ENCODE data around the gene ZNF674.

The ZNF674 gene

GRCh38 chrX:46545111-46546005 is at the start of gene ZNF674:
Gene ZNF674 (minus strand): TSS chrX:46545421. CDS start chrX:46542087, 3,334 bp downstream.
- TF ChIP-seq, protein P1, sequence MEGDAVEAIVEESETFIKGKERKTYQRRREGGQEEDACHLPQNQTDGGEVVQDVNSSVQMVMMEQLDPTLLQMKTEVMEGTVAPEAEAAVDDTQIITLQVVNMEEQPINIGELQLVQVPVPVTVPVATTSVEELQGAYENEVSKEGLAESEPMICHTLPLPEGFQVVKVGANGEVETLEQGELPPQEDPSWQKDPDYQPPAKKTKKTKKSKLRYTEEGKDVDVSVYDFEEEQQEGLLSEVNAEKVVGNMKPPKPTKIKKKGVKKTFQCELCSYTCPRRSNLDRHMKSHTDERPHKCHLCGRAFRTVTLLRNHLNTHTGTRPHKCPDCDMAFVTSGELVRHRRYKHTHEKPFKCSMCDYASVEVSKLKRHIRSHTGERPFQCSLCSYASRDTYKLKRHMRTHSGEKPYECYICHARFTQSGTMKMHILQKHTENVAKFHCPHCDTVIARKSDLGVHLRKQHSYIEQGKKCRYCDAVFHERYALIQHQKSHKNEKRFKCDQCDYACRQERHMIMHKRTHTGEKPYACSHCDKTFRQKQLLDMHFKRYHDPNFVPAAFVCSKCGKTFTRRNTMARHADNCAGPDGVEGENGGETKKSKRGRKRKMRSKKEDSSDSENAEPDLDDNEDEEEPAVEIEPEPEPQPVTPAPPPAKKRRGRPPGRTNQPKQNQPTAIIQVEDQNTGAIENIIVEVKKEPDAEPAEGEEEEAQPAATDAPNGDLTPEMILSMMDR (conservative IDR thresholded peaks at IDR 0.05; ENCODE audit: control insufficient read depth, insufficient read depth, low read depth, low read length), result no peak
- H3K4me3 ChIP-seq (ENCODE audit: control insufficient read depth, low read depth, low read length), result peak within 1 kb of the TSS; percentile 73
- DNase-seq (ENCODE audit: low read depth), result peak; percentile 91

- no peak overlapping the region for H3K4me3 ChIP-seq (ENCODE audit: control insufficient read depth, low read depth, low read length)
- TF ChIP-seq, protein P1 (conservative IDR thresholded peaks at IDR 0.05; ENCODE audit: control insufficient read depth, insufficient read depth, low read depth, low read length), result no peak
- peak; percentile 77 for DNase-seq (ENCODE audit: low read depth)
Observed at GRCh38 chrX:46589977-46590723, 44.9 kb upstream of the ZNF674 start.

- TF ChIP-seq, protein P1 (conservative IDR thresholded peaks at IDR 0.05; ENCODE audit: control insufficient read depth, insufficient read depth, low read depth, low read length), result no peak
- no peak overlapping the region for H3K4me3 ChIP-seq (ENCODE audit: control insufficient read depth, low read depth, low read length)
- DNase-seq (ENCODE audit: low read depth), result peak; percentile 67
Observed at GRCh38 chrX:46588263-46588662, 43.0 kb upstream of the ZNF674 start.

DNA sequence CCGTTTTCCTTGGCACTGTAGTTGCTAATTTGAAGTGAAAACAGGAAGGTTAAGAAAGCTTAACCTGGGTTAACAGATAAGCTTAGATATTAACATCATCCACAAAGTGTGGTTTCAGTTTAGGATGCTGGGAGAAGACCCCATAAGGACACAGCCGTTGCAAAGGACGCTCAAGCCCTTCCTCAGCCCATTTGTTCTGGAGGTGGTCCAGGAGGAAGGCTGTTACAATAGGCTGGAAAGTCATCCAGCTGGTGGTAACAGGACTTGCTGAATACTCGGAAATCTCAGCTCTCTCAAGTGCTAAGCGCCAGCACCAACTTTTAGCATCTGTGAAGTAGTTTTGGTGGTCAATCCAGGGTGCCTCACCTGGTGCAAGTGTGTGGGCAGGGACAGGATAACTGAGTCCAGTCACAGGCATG is 42.5 kb upstream of the ZNF674 start:
- H3K4me3 ChIP-seq (ENCODE audit: control insufficient read depth, low read depth, low read length), result no peak overlapping the region
- TF ChIP-seq, protein P1 (conservative IDR thresholded peaks at IDR 0.05; ENCODE audit: control insufficient read depth, insufficient read depth, low read depth, low read length), result no peak
- no peak for DNase-seq (ENCODE audit: low read depth)

DNA sequence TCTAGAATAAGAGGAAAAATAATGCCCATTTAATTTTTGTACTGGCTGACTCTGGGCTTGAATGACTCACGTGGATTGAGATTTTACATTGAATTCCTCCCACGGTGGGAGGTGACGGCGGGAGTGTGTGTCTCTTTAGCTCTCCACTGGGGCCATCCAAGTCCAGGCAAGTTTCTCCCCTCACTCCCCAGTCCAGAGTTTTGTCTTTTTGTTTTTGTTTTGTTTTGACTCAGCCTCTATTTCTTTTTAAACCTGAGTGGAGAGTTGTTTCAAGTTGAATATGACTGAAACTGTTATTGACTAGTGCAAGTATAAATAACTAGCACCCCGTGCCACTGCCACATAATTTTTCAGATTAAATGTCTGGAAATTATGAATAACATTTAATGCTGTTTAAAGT is 41.9 kb upstream of the ZNF674 start:
- no peak overlapping the region for H3K4me3 ChIP-seq (ENCODE audit: control insufficient read depth, low read depth, low read length)
- peak; percentile 62 for DNase-seq (ENCODE audit: low read depth)
- TF ChIP-seq, protein P1 (conservative IDR thresholded peaks at IDR 0.05; ENCODE audit: control insufficient read depth, insufficient read depth, low read depth, low read length), result no peak

DNA sequence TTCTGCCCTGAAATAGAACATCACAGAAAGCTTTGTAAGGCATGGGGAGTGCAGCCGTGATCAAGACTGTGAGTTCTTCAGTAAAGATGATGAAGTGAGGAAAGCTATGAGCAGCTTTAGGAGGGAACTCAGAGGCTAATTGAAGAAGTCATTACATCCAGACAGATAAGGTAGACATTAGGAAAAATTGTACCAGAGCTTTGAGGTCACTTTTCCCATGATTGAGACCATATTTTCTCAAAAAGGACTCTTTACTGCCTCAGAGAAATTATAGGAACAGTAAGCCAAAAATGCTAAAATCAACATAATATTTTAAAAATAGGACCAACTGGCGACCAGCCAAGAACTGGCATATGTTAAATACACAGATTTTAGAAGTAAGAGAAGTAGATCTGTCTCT is 39.5 kb upstream of the ZNF674 start:
- TF ChIP-seq, protein P1 (conservative IDR thresholded peaks at IDR 0.05; ENCODE audit: control insufficient read depth, insufficient read depth, low read depth, low read length), result no peak
- DNase-seq (ENCODE audit: low read depth), result no peak
- no peak overlapping the region for H3K4me3 ChIP-seq (ENCODE audit: control insufficient read depth, low read depth, low read length)
